ENCODE measurements around the gene EGFR.

Gene EGFR

DNA sequence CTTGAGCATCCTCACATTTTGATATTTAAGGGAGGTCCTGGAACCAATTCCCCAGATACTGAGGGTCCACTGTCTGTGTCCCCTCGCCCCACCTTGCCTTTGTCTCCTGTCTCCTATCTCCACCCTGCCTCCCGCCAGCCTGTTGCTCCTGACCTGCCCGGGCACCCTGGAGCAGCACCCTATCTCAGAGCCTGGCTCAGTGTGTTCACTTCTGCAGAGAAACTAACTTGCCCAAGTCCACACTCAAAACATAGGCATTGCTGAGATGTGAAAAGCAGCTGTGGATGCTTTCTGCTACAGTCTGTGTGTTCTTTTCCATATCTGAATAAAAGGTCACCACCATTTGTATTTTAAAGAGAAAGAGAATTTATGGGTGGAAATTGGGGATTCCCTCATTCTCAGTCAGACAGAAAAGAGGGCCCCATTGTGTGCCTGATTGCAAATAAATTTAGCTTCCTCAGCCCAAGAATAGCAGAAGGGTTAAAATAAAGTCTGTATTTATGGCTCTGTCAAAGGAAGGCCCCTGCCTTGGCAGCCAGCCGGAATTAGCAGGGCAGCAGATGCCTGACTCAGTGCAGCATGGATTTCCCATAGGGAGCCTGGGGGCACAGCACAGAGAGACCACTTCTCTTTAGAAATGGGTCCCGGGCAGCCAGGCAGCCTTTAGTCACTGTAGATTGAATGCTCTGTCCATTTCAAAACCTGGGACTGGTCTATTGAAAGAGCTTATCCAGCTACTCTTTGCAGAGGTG, 161.3 kb downstream of the EGFR start:
- H3K79me2 ChIP-seq (ENCODE audit: insufficient read depth, low read length), result no peaks in the 10 kb centered on the region
- no peaks in the 10 kb centered on the region for H3F3A ChIP-seq (ENCODE audit: insufficient read depth)
- no peaks in the 10 kb centered on the region for H3K9me3 ChIP-seq (ENCODE audit: insufficient read depth, low read length)
- no peaks in the 10 kb centered on the region for H3K27me3 ChIP-seq (ENCODE audit: low read length)
- H3K4me3 ChIP-seq (ENCODE audit: insufficient read depth, low read length, poor library complexity, severe bottlenecking), result no peak overlapping the region
- H4K20me1 ChIP-seq (ENCODE audit: low read depth, low read length), result no peaks in the 10 kb centered on the region
- H3K4me2 ChIP-seq (ENCODE audit: low read depth, low read length, poor library complexity, severe bottlenecking), result no peak overlapping the region
- no peak for TF ChIP-seq EZH2phosphoT487 (conservative IDR thresholded peaks at IDR 0.05; ENCODE audit: low read length)
- TF ChIP-seq, protein P1, sequence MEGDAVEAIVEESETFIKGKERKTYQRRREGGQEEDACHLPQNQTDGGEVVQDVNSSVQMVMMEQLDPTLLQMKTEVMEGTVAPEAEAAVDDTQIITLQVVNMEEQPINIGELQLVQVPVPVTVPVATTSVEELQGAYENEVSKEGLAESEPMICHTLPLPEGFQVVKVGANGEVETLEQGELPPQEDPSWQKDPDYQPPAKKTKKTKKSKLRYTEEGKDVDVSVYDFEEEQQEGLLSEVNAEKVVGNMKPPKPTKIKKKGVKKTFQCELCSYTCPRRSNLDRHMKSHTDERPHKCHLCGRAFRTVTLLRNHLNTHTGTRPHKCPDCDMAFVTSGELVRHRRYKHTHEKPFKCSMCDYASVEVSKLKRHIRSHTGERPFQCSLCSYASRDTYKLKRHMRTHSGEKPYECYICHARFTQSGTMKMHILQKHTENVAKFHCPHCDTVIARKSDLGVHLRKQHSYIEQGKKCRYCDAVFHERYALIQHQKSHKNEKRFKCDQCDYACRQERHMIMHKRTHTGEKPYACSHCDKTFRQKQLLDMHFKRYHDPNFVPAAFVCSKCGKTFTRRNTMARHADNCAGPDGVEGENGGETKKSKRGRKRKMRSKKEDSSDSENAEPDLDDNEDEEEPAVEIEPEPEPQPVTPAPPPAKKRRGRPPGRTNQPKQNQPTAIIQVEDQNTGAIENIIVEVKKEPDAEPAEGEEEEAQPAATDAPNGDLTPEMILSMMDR (IDR thresholded peaks at IDR 0.05; ENCODE audit: insufficient read depth, low read length, poor library complexity, severe bottlenecking), result no peak
- H3K36me3 ChIP-seq (ENCODE audit: low read length), result no peaks in the 10 kb centered on the region
- H2AFZ ChIP-seq (ENCODE audit: low read depth, low read length, severe bottlenecking), result no peak overlapping the region
- no peaks in the 10 kb centered on the region for H3K9me2 ChIP-seq (replicated peaks; ENCODE audit: insufficient read depth, low read length)
- H3K9ac ChIP-seq (ENCODE audit: low read length), result no peak overlapping the region
- no peak overlapping the region for H3K27ac ChIP-seq (ENCODE audit: low read depth, low read length)

DNA sequence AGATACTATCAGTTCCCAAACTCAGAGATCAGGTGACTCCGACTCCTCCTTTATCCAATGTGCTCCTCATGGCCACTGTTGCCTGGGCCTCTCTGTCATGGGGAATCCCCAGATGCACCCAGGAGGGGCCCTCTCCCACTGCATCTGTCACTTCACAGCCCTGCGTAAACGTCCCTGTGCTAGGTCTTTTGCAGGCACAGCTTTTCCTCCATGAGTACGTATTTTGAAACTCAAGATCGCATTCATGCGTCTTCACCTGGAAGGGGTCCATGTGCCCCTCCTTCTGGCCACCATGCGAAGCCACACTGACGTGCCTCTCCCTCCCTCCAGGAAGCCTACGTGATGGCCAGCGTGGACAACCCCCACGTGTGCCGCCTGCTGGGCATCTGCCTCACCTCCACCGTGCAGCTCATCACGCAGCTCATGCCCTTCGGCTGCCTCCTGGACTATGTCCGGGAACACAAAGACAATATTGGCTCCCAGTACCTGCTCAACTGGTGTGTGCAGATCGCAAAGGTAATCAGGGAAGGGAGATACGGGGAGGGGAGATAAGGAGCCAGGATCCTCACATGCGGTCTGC, 162.2 kb downstream of the EGFR start:
- TF ChIP-seq, protein P1 (IDR thresholded peaks at IDR 0.05; ENCODE audit: insufficient read depth, low read length, poor library complexity, severe bottlenecking), result no peak
- TF ChIP-seq EZH2phosphoT487 (conservative IDR thresholded peaks at IDR 0.05; ENCODE audit: low read length), result no peak
- H3K4me2 ChIP-seq (ENCODE audit: low read depth, low read length, poor library complexity, severe bottlenecking), result no peak overlapping the region
- no peaks in the 10 kb centered on the region for H3K27me3 ChIP-seq (ENCODE audit: low read length)
- H3K79me2 ChIP-seq (ENCODE audit: insufficient read depth, low read length), result no peaks in the 10 kb centered on the region
- H3K36me3 ChIP-seq (ENCODE audit: low read length), result no peaks in the 10 kb centered on the region
- H3K9ac ChIP-seq (ENCODE audit: low read length), result no peak overlapping the region
- no peaks in the 10 kb centered on the region for H3K9me2 ChIP-seq (replicated peaks; ENCODE audit: insufficient read depth, low read length)
- H4K20me1 ChIP-seq (ENCODE audit: low read depth, low read length), result no peaks in the 10 kb centered on the region
- H3K9me3 ChIP-seq (ENCODE audit: insufficient read depth, low read length), result no peaks in the 10 kb centered on the region
- no peak overlapping the region for H3K4me3 ChIP-seq (ENCODE audit: insufficient read depth, low read length, poor library complexity, severe bottlenecking)
- no peak overlapping the region for H2AFZ ChIP-seq (ENCODE audit: low read depth, low read length, severe bottlenecking)
- H3K27ac ChIP-seq (ENCODE audit: low read depth, low read length), result no peak overlapping the region
- H3F3A ChIP-seq (ENCODE audit: insufficient read depth), result no peaks in the 10 kb centered on the region

DNA sequence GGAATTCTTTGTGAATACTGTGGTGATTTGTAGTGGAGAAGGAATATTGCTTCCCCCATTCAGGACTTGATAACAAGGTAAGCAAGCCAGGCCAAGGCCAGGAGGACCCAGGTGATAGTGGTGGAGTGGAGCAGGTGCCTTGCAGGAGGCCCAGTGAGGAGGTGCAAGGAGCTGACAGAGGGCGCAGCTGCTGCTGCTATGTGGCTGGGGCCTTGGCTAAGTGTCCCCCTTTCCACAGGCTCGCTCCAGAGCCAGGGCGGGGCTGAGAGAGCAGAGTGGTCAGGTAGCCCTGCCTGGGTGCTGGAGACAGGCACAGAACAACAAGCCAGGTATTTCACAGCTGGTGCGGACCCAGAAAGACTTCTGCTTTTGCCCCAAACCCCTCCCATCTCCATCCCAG, 162.9 kb downstream of the EGFR start:
- H3K9ac ChIP-seq (ENCODE audit: low read length), result no peak overlapping the region
- TF ChIP-seq, protein P1 (IDR thresholded peaks at IDR 0.05; ENCODE audit: insufficient read depth, low read length, poor library complexity, severe bottlenecking), result no peak
- no peak for TF ChIP-seq EZH2phosphoT487 (conservative IDR thresholded peaks at IDR 0.05; ENCODE audit: low read length)
- no peak overlapping the region for H3K27ac ChIP-seq (ENCODE audit: low read depth, low read length)
- H3K27me3 ChIP-seq (ENCODE audit: low read length), result no peaks in the 10 kb centered on the region
- no peak overlapping the region for H3K4me2 ChIP-seq (ENCODE audit: low read depth, low read length, poor library complexity, severe bottlenecking)
- H3K36me3 ChIP-seq (ENCODE audit: low read length), result no peaks in the 10 kb centered on the region
- H3K4me3 ChIP-seq (ENCODE audit: insufficient read depth, low read length, poor library complexity, severe bottlenecking), result no peak overlapping the region
- no peaks in the 10 kb centered on the region for H3K9me3 ChIP-seq (ENCODE audit: insufficient read depth, low read length)
- H3K79me2 ChIP-seq (ENCODE audit: insufficient read depth, low read length), result no peaks in the 10 kb centered on the region
- H4K20me1 ChIP-seq (ENCODE audit: low read depth, low read length), result no peaks in the 10 kb centered on the region
- H2AFZ ChIP-seq (ENCODE audit: low read depth, low read length, severe bottlenecking), result no peak overlapping the region
- H3K9me2 ChIP-seq (replicated peaks; ENCODE audit: insufficient read depth, low read length), result no peaks in the 10 kb centered on the region
- no peaks in the 10 kb centered on the region for H3F3A ChIP-seq (ENCODE audit: insufficient read depth)
